ENCODE data around the gene ADGRG6.
A peak's percentile ranks its signal among the peaks of the same experiment; 100 is the strongest.
"Not testable (repeated sequence)": the region's sequence is repeated elsewhere in the genome, so short reads cannot be mapped to it uniquely, and the experiment has no call there.

The ADGRG6 gene

DNA sequence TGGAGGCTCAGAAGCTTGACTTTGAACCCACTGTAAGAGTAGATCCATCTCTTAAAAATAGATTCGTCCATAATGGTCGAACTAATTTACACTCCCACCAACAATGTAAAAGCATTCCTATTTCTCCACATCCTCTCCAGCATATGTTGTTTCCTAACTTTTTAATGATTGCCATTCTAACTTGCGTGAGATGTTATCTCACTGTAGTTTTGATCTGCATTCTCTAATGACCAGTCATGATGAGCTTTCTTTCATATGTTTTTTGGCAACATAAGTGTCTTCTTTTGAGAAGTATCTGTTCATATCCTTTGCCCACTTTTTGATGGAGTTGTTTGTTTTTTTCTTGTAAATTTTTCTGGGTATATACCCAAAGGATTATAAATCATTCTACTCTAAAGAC, 44.4 kb downstream of the ADGRG6 start:
- DNase-seq (ENCODE audit: low read depth) = not testable (repeated sequence)

DNA sequence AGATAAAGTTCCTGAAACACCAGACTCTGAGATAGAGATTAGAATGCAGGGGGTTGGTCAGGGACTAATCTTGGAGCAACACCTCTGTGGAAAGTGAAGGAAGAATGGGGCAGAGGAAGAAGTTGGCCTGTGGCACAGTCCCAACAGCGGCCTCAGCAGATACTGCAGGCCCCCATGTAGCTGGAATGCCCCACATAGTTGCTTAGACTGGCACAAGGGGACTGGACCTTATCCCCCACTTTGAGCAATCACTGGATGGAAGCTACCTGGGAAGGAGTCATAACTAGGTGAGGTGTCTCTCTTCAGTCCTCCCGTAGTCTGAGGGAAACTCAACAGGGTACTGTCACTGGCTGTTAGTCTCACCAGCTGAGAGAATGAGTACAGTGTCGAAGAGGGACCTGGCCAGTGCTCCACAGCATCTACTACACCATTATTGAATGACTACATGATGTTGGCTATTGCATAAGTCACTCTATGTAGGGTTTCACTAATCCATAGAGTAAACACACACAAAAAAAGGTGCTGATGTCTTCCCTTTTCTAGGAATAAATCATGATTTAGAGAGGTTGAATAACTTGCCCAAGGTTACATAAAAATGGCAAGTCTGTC, 47.5 kb downstream of the ADGRG6 start:
- no peak for DNase-seq (ENCODE audit: low read depth)

DNA sequence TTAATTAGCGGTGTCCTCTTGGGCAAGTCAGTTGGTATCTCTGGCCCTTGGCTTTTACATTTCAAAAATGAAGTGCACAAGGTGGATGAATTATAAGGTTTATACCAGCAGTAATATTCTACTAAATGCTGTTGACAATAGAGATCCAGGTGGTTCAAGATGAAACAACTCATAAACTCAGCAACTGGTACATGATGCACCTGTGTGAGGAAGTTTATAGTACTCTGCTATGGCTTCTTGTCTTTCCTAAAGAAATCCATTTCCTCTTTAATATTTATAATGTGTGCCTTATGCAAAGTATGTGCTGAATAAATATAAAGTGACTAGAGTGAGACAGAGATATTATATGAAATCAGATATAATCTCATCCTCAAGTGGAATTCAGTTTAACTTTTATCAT, 48.5 kb downstream of the ADGRG6 start:
- no peak for DNase-seq (ENCODE audit: low read depth)

DNA sequence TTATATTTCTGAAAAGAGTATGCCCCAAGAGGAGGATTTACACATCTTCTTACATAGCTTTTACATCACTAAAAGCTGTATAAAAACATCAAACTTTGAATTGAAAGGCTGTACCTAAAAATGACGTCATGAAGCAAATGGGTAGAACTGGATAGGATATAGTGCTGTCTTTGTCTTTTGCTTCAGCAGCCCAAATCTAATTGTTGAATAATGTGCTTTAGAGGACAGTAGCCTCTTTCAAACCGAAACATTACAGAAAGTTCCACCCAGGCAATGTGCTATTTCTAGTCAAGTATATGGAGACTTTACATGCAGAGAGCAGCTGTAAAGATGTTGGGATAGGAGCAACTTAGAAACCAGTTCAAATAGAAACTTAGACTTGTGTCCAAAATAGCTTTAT, 51.9 kb downstream of the ADGRG6 start:
- DNase-seq (ENCODE audit: low read depth) = no peak

DNA sequence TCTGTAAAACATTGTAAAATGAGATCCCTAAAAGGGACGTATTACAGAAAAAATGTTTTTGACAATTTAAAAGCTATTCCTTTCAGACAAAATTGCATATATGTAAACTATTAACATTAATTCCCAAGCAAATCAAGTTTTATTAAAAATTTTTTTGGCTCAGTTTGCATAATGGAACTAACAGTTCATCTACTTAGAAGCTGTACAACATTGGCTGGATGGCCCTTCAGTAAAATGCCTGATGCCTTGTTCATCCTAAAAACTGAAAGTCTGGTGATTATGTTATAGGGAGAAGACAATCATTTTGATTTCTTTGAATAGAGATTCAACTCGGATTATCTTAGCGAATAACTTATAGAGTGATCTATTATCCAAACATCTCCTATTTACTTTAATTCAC, 52.8 kb downstream of the ADGRG6 start:
- no peak for DNase-seq (ENCODE audit: low read depth)

DNA sequence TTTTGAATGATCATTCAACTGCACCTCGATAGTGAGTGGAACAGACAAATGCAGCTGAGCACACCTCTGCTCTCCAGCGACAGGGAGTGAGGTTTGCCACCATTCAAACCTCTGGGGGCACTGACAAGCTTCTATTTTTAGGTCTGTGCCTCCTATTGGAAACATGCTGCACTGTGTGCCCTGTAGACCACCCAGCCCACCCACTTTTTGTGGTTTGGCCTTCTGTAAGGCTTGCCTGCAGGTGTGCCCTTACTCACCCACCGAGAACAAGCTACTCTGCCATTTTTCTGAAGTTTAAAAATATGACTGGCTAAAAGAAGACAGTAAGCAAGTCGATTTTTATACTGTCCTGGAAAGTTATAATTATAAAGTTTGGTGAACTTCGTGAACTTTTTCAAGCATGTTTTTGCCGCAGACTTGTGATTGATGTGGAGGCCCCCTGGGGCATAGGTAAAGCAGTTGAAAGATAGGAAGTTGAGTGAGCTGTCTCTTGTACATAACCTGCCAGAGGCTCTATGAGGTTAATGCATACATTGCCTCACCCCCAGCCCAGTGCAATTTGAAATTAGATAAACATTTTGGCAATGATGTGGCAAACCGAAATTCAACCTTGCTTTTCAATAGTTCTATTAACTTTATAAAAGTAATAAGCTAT, 53.8 kb downstream of the ADGRG6 start:
- DNase-seq (ENCODE audit: low read depth) = no peak

DNA sequence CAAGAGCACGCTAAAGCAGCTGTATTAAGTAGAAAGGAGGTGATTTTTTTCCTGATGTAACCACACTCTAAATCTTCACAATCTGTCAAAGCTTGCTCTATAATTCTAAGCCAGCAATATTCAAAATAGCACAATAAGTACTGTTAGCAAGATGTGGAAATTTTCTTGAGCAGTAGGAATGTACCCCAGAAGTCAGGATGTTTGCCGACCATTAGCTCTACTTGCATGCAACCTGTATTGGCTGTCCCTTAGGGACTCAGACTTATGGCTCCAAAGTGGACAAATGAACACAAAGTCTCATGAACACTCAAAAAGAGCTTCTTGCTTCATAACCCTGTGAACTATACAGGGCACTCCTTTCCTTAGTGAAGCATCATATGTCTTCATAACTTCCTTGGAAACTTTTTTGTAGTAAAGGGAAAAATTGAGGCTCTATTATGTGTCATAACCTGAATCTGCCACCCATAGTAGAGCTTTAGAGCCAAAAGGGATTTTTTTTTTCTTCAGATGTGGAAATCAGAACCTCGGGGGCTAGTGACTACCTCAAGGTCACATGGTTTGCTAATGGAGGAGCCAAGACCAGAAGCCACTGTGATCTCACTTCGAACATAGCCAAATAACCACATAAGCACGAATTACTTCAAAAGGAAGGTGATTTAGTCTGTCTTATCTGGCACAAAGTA, 54.5 kb downstream of the ADGRG6 start:
- no peak for DNase-seq (ENCODE audit: low read depth)

DNA sequence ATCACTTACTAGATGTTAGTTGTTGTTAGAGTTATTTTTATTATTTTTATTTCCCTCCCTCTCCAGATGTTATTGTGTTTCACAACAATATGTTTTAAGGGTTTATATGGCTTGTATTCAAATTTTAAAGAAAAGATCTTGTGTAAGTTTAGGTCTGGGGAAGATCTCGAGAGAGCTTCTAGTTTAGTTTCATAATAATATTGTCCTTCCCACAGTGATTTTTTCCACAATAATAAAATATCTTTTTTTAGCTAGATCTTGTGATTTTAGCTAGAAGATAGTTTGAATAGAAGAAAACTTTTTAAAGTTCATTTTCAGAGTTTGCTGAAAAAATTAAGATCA, 55.0 kb downstream of the ADGRG6 start:
- no peak for DNase-seq (ENCODE audit: low read depth)

DNA sequence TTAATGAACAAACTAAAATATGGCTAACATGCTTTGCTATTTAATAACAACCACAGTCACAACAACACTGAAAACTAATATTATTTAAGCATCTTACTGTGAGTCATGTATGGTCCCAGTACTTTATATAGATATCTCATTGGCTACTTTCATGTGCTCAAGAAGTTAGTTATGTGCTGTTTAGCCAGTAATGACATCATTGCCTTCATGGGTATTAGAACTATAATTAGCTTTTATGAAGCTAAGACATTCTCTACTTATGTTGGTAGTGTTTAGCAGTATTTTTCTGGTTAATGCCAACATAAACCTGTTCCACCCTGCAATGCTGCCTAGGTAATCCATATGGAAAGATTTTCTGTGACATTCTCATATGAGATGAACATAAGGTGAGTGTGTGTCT, 56.1 kb downstream of the ADGRG6 start:
- no peak for DNase-seq (ENCODE audit: low read depth)

DNA sequence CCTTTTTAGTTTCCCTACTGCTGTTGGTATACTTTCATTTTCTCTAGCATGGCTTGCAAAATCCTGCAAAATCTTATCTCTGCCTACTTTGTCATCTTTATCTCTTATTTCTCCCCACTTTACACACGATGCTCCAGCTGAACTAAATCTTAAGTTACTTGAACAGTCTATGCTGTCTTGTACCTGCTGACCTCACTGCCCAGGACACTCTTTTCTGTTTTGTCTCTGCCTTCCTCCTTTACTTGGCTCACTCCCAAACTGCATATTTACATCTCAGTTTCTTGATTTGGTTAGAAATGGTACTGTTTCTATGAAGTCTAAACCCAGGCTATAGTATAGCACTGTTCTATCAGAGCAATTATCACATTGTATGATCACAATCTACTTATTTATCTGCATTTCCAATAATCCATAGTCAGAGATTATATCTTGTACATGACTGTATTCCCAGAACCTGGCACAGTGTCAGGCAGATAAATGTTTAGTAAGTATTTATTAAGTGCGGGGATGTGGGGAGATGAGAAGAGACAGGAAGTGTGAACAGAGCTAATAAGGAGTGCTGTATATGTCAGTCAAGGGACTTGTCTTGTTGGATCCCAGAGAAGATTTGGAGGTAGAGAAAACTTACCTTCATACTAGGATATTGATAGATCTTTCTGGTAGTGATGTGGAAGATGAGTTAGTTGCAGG, 57.6 kb downstream of the ADGRG6 start:
- DNase-seq (ENCODE audit: low read depth) = no peak

DNA sequence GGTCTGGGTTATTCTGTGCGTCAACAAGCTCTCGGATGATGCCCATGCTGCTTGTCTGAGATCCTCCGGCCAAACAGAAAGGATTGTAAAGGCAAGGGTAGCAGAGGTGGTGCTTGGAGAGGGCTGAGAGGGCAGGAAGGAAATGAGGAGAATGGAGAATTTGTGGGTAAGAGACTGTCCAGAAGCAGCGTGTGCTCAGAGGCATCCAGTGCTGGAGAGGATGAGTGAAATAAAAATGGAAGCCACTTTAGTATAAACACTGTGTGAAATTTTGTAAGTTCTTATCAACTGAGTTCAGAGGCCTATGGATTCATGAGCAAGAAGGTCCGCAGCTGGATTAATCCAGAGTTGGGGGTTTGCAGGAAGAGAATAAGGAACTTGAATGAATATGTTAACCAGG, 59.5 kb downstream of the ADGRG6 start:
- DNase-seq (ENCODE audit: low read depth) = no peak

DNA sequence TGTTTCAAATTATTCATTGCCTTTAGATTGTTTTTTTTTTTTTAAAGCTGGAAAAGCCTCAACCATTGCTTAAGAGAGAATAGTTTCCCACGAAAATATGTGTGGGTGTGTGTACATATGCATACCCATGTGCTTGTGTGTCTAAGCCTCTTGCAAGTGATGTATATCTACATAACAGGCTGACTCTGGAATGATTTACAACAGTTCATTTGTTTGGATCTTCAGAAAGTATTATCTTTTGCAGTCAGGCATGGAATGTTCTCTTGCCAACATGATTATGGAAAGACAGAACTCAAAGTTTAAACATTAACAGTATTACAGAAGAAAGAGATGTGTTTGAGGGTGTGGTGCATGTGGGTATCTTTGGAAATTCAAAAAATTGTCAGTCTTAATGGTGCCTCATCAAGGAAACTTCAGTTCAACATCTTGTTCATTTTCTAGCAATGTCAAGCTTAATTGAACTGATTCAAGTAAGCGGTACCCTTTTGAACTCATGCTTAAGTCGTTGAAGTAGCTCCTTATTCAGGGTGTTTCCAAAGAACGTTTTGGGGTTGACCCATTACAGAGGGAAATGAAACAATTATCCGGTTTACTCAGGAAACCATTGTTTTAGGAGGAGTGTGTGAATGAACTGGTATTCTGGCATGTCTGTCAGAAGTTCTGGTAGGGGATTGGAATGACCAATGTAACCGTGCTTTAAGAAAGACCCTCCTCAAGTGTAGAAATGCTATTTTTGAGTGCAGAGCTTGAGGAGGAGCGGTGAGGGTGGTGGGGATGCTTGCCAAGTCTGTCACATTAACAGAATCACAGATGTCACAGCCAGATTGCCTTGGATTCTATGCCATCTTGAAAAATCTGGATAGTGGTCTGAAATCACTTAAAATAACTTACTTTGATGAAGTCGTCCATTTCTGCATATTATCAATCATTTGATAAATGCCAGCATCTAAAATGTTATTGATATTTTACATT, 60.3 kb downstream of the ADGRG6 start:
- DNase-seq (ENCODE audit: low read depth) = peak; percentile 56

DNA sequence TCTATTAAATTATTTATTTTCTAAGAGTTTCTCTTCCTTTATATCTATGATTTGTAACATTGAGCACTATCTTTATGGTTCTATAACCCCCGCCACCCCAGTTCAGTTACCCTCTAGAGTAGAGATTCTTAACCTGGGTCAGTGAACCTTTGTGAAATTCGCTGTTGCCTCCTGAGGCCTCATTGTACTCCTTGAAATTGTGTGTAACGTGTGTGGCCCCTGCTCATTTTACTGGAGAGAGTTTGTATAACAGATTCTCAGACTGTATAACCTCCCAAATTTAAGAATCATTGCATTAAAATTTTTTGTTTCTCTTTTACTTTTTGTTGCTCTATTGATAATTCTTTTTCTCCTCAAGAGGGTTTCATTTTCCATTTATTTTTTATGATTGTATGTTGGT, 65.3 kb downstream of the ADGRG6 start:
- no peak for DNase-seq (ENCODE audit: low read depth)

DNA sequence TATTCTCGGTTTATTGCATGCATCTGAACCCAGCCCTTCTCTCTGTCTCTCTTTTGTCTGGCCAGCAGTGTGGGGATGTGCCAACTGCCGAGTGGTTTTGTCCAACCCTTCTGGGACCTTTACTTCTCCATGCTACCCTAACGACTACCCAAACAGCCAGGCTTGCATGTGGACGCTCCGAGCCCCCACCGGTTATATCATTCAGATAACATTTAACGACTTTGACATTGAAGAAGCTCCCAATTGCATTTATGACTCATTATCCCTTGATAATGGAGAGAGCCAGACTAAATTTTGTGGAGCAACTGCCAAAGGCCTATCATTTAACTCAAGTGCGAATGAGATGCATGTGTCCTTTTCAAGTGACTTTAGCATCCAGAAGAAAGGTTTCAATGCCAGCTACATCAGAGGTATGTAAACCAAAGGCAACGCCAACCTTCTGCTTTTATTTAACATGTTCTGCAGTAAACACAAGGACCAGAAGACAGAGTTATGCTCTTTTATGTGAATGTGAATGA, 65.8 kb downstream of the ADGRG6 start:
- no peak for DNase-seq (ENCODE audit: low read depth)

DNA sequence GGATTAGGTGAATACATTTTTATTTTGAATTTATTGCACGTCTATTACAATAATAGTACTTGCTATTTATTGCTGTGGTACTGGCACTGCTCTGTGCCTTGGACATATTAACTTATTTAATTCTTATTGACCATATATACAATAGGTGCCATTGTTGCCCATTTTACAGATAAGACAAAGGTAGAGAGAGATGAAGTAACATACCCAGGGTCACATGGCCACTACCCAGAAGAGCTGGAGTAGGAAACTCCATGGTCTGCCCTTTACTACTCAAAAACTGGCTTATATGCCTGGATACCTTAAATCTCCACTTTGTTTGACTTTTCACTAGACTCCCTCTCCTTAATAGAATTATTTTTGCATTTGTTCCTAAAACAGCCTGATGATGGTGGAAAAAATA, 67.5 kb downstream of the ADGRG6 start:
- no peak for DNase-seq (ENCODE audit: low read depth)

DNA sequence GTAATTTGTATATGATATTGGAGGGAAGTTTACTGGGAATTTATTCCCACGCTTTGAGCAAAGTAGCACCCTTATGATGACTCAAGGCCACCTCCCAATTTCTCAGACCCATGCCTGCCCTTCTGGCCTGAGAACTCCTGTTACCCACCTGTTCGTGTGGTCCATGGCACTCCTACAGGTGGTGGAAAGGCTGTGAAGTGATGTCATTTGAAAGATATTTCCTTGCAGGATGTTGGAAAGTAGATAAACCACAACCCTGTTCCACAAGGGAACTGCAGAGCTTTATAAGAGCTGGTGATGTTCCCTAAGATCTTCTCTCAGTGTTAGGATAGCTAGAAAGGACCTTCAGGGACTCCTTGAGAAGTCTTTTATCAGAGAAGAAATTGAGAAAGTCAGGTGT, 70.5 kb downstream of the ADGRG6 start:
- DNase-seq (ENCODE audit: low read depth) = no peak

DNA sequence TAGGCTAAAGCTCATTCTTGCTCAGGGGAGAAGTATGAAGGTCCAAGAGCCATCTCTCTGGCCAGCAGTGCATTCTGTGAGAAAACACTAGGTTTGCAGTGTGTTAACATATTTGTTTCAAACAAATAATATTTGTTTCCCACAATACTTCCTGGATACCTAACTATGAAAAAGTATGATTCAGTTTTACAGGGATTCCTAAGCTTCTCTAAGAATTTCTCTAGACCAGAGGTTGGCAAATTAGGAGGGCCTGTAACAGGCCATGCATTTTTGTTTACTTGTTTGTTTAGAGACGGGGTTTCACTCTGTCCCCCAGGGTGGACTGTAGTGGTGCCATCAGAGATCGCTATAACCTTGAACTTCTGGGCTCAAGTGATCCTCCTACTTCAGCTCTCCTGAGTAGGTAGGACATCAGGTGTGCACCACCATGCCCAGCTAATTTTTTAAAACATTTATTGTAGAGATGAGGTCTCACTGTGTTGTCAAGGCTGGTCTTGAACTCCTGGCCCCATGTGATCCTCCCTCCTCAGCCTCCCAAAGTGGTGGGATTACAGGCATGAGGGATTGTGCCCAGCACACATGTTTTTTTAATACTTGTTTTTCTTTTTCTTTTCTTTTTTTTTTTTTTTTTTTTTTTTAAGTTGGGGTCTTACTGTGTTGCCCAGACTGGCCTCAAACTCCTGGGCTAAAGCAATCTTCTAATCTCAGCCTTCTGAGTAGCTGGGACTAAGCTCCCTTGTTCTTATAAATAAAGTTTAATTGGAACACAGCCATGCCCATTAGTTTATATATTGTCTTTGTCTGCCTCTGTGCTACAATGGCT, 71.7 kb downstream of the ADGRG6 start:
- DNase-seq (ENCODE audit: low read depth) = no peak

DNA sequence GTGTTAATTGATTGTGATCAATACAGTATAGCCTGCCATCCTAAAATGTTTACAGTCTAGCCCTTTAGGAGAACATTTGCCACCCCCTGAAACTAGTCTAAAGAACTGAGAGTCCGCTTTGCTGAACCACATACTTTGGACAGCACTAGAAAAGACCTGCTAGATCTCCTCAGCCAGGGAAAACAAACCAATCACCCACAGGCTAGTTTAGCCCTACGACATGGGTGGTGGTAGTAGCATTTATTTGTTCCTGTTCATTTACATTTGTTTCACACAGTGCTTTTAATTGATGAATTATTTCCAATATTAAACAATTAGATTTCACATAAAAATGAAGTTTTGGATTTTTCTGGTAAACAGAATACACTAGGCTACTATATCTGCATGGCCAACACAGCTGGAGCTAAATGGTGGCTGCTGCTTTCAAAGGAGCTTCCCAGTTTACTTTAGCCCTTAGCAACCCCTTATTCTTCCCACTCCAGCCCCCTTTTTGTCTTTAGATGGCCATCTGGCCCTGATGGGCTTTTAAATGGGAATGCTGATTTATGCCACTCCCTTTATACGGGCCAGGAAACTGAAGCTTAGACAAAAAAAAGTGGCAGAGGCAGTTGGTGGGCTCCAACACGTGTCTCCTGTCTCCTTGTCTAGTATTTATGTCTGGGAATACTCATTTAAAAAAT, 72.4 kb downstream of the ADGRG6 start:
- no peak for DNase-seq (ENCODE audit: low read depth)

DNA sequence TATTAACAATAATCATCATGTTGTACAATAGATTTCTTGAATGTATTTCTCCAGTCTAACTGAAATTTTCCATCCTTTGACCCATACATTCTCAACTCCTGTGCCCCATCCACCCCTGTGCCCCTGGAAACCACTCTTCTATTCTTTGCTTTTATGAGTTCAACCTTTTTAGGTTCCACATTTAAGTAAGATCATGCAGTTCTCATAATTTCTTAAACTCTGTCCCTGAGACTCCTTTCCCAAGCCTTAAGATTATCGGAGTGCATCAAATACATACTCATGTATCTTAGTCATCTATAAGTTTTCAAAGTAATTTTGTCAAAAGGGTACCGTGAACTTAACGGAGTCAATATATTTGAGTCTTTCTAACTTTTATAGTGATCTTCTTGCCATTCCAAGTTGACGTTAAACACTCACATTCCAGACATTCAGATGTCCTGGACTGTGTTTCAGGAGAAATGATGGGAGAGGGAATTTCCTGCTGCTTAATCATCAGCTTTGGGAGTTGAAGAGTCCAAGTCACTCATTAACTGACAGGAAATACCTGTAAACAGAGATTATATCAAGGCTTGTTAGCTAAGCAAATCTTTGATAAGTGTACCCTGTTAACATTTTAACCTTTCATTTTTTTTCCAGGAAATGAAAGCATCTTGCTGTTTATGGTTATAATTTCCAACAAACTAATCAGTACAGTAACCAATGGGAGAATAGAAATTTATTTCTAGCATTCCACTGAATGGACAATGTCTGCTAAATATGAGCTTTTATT, 73.3 kb downstream of the ADGRG6 start:
- peak; percentile 86 for DNase-seq (ENCODE audit: low read depth)

DNA sequence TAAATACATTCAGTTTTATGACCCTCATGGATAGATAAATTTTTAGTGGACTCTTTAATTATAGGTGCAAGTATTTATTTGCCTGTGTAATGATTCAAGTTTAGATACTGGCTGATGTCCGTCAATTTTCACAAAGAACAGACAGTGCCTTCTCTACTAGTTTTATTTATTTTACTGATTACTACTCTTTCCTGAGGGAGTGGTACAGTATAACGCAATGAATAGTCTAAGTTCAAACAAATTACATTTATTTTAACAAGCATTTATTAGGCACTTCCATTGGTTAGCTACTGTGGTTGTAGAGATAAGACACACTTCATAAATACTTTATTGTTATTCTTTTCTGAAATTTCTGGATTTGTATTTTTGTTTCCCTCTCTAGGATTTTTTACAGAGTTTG, 74.3 kb downstream of the ADGRG6 start:
- no peak for DNase-seq (ENCODE audit: low read depth)

Measured in HS-27A (cell line).